Astrocyte (in vitro differentiated cells and primary cell): Measurements from ENCODE around the gene FGGY.

Source experiments
- CTCF ChIP-seq: IDR thresholded peaks from 2 replicates; pipeline ENCODE4 v1.5.1; 2011; ENCODE audit warnings: low read depth, mild to moderate bottlenecking, inconsistent platforms, low read length, moderate library complexity; ENCODE audit not compliant: insufficient read depth
- EZH2 ChIP-seq: IDR thresholded peaks from 2 replicates; pipeline ENCODE4 v1.6.1; 2012; ENCODE audit warnings: mild to moderate bottlenecking, low read length, inconsistent platforms; ENCODE audit not compliant: insufficient read depth

GRCh38 chr1:59688976-59689375 lies 392.1 kb downstream of the FGGY start:
- TF ChIP-seq CTCF (no peak), EZH2 (no peak)
